ENCODE results near the gene VWA3B. TPM values are rescaled to one million over a fixed set of nuclear protein-coding genes. Genes with fewer than 3 reads are reported as not detected.
"Not testable (repeated sequence)": the region's sequence is repeated elsewhere in the genome, so short reads cannot be mapped to it uniquely, and the experiment has no call there.

The VWA3B gene
- total RNA-seq, 2 donors from 2014 or later: 0.78 TPM; not detected in 1

DNA sequence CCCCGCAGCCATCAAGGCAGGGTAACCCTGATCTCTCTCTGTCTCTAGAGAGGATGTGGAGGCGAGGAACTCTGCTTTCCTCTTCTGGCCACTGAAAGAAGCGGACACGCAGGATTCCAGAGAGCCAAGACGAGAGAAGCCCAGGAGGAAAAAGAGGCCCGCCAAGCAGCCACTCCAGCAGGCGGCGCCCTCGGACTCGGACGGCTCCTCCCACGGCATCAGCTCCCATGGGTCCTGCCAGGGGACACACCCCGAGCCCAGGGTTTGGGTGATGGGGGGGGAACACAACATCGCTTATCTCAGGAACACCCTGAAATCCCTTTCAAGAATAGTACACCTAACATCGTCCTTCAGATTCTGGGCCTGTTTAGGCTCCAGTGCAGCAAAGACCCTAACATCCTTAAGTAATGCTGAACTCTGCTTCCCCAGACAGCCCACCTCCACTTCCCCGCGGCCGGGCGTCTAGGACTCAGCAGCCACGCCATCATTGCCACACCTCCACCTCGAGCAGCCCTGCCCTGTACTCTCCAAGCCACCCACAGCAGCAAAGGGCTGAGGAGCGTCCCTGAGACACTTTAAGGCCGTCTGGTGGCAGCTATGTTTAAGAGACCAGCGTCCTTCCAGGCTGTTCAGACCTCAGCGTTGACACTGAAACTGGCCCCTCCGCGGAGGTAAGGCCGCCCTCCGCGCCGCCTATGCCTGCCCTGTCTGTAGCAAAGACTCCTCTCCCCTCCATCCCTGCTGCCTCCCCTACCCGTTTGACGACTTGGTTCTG lies 225.0 kb downstream of the VWA3B start:
- H3K27me3 ChIP-seq: no peaks in the 10 kb centered on the region
- H3K4me1 ChIP-seq: no peaks in the 10 kb centered on the region
- no peak overlapping the region for H3K4me3 ChIP-seq
- no peak overlapping the region for H3K27ac ChIP-seq
- intact Hi-C loops (cut with DNase I): no loop called here
- no peaks in the 10 kb centered on the region for H3K36me3 ChIP-seq (replicated peaks in 1 of 2; ENCODE audit: insufficient read depth in 1 of 2, low read depth in 2 of 2)
- no peaks in the 10 kb centered on the region for H3K9me3 ChIP-seq
- no peak for TF ChIP-seq POLR2A (IDR thresholded peaks at IDR 0.05)
- TF ChIP-seq, protein P1, sequence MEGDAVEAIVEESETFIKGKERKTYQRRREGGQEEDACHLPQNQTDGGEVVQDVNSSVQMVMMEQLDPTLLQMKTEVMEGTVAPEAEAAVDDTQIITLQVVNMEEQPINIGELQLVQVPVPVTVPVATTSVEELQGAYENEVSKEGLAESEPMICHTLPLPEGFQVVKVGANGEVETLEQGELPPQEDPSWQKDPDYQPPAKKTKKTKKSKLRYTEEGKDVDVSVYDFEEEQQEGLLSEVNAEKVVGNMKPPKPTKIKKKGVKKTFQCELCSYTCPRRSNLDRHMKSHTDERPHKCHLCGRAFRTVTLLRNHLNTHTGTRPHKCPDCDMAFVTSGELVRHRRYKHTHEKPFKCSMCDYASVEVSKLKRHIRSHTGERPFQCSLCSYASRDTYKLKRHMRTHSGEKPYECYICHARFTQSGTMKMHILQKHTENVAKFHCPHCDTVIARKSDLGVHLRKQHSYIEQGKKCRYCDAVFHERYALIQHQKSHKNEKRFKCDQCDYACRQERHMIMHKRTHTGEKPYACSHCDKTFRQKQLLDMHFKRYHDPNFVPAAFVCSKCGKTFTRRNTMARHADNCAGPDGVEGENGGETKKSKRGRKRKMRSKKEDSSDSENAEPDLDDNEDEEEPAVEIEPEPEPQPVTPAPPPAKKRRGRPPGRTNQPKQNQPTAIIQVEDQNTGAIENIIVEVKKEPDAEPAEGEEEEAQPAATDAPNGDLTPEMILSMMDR (IDR thresholded peaks at IDR 0.05): no peak
- DNase-seq: no peak
- WGBS, 2 donors: 65 to 71% methylated on average over 30 to 33 of the region's 33 CpGs
- no peak for ATAC-seq

DNA sequence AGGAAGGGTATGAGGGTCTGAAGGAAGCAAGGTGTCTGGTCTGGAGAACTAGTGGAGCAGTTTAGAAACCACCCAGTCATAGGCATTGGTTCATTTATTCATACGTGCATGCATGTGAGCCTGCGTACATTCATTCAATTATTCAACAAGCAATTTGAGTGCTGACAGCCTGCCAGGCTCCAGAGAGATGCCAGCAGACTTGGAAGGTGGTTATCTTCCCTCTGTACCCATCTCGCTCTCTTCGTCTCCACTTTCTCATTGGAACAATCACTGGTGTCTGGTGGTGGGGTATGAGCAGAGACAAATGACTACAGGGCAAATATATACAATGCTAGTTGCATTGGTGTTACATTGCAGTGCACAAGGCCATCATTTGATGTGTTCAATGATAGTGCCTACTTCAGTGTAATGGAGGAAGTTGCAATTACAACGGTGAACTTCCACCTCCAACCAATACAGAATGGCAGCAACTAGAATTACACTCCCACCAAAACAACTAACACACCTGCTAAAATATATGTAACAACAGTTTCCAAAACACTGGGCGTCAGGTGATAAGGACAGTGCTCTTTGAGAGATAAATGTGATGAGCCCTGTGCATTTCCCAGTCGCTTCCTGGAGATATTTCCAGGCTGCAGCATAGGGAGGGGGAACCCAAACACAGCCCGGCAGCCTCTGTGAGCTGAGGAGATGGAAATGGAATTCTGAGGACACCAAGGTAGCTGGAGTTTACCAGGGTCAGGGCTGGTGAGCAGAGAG lies 226.7 kb downstream of the VWA3B start:
- ATAC-seq (no peak), DNase-seq (no peak)
- H3K27me3 ChIP-seq: no peaks in the 10 kb centered on the region
- H3K27ac ChIP-seq: no peak overlapping the region
- no peak for TF ChIP-seq POLR2A (IDR thresholded peaks at IDR 0.05)
- TF ChIP-seq, protein P1 (IDR thresholded peaks at IDR 0.05): no peak
- H3K4me3 ChIP-seq: no peak overlapping the region
- no peaks in the 10 kb centered on the region for H3K4me1 ChIP-seq
- no peaks in the 10 kb centered on the region for H3K36me3 ChIP-seq (replicated peaks in 1 of 2; ENCODE audit: insufficient read depth in 1 of 2, low read depth in 2 of 2)
- 71 to 78% methylated on average over 8 of the region's 8 CpGs for WGBS, 2 donors
- intact Hi-C loops (cut with DNase I): no loop called here
- H3K9me3 ChIP-seq: no peaks in the 10 kb centered on the region

DNA sequence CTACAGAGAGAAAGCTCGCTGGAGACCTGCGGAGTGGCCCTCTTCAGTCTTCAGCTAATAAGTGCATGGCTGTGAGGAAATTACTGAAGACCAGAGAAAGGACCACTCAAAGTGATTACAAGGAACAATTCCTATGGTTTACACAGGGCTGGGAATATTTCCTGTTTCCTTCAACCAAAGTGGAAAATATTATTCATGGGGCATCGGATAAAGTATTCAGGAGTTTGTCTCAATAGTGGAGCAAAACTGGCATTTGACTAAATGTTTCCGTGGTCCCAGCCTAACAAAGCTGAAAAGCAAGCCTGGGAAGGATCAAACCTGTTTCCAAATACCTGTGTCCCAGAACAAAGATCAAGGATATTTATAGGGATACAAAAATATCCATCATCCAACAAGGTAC lies 227.3 kb downstream of the VWA3B start:
- Histone ChIP-seq H3K4me1 (no peaks in the 10 kb centered on the region), H3K36me3 (replicated peaks in 1 of 2; ENCODE audit: insufficient read depth in 1 of 2, low read depth in 2 of 2) (no peaks in the 10 kb centered on the region), H3K27ac (no peak overlapping the region), H3K4me3 (no peak overlapping the region), H3K27me3 (no peaks in the 10 kb centered on the region), H3K9me3 (no peaks in the 10 kb centered on the region)
- no peak for DNase-seq
- TF ChIP-seq POLR2A (IDR thresholded peaks at IDR 0.05): no peak
- intact Hi-C loops (cut with DNase I): no loop called here
- no peak for ATAC-seq
- WGBS, 2 donors: 61 to 76% methylated on average over 4 of the region's 4 CpGs

DNA sequence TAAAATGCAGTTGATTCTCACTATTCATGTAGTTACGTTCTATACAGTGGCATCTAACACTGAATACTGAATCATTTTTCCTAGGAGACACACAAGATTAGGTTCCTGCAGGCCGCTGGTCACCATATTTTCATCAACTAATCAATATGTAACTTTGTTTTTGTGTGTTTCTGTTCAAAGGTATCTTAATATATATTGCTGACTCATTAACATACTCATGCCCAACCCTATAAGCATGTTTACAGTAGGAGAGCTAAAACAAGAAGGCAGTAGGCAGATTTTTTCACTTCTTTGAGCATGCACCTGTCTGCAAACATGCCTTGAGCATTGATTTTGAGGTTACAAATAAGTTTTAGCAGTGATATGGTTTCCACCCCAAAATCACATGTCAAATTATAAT lies 229.0 kb downstream of the VWA3B start:
- no peaks in the 10 kb centered on the region for H3K4me1 ChIP-seq
- H3K27ac ChIP-seq: no peak overlapping the region
- DNase-seq: no peak
- TF ChIP-seq, protein P1 (IDR thresholded peaks at IDR 0.05): no peak
- TF ChIP-seq POLR2A (IDR thresholded peaks at IDR 0.05): no peak
- peaks cover 0 to 8% (median 3%) of the 10 kb centered on the region in 3 donors for H3K9me3 ChIP-seq
- H3K27me3 ChIP-seq: no peaks in the 10 kb centered on the region
- no peak for ATAC-seq
- intact Hi-C loops (cut with DNase I): no loop called here
- H3K36me3 ChIP-seq (replicated peaks in 1 of 2; ENCODE audit: insufficient read depth in 1 of 2, low read depth in 2 of 2): no peaks in the 10 kb centered on the region
- no peak overlapping the region for H3K4me3 ChIP-seq
- WGBS, 2 donors: 81 to 88% methylated on average over 2 of the region's 2 CpGs

GRCh38 chr2:98317214-98317613 lies 230.2 kb downstream of the VWA3B start:
- DNase-seq (no peak), ATAC-seq (no peak)
- Histone ChIP-seq H3K9me3 (peaks cover 0 to 15% (median 3%) of the 10 kb centered on the region in 3 donors), H3K36me3 (replicated peaks in 1 of 2; ENCODE audit: insufficient read depth in 1 of 2, low read depth in 2 of 2) (no peaks in the 10 kb centered on the region), H3K4me3 (no peak overlapping the region), H3K4me1 (no peaks in the 10 kb centered on the region), H3K27me3 (no peaks in the 10 kb centered on the region), H3K27ac (no peak overlapping the region)
- 21 to 30% methylated on average over 3 of the region's 3 CpGs for WGBS, 2 donors
- intact Hi-C loops (cut with DNase I): no loop called here
- no peak for TF ChIP-seq POLR2A (IDR thresholded peaks at IDR 0.05)
- TF ChIP-seq, protein P1 (IDR thresholded peaks at IDR 0.05): no peak

DNA sequence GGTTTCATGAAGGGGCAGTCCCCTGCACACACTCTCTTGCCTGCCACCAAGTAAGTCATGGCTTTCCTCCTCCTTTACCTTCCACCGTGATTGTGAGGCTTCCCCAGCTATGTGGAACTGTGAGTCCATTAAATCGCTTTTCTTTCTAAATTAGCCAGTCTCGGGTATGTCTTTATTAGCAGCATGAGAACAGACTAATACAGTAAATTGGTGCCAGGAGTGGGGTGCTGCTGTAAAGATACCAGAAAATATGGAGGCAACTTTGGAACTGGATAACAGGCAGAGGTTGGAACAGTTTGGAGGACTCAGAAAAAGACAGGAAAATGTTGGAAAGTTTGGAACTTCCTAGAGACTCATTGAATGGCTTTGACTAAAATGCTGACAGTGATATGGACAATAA lies 233.2 kb downstream of the VWA3B start:
- H3K36me3 ChIP-seq (replicated peaks in 1 of 2; ENCODE audit: insufficient read depth in 1 of 2, low read depth in 2 of 2); DNase-seq; H3K4me3 ChIP-seq; H3K4me1 ChIP-seq; H3K27me3 ChIP-seq; intact Hi-C loops (cut with DNase I); H3K27ac ChIP-seq; ATAC-seq: not testable (repeated sequence)
- 73 to 80% methylated on average over 3 of the region's 3 CpGs for WGBS, 2 donors
- peaks cover 0 to 15% (median 3%) of the 10 kb centered on the region in 3 donors for H3K9me3 ChIP-seq

Data from body of pancreas (tissue), 4 donors.